ENCODE results near the gene MGAT4B. TPM values are rescaled to one million over a fixed set of nuclear protein-coding genes. Genes with fewer than 3 reads are reported as not detected.

Gene MGAT4B
- total RNA-seq, 1 experiment from 2014 or later: 148 TPM

- Histone ChIP-seq H2AFZ (ENCODE audit: low read depth, low read length, poor library complexity, severe bottlenecking) (no peak overlapping the region), H3K27ac (ENCODE audit: low read depth, low read length) (no peak overlapping the region), H3K9ac (ENCODE audit: low read length) (no peak overlapping the region), H3K4me1 (ENCODE audit: control insufficient read depth in 1 of 2, insufficient read depth in 2 of 2, low read length in 2 of 2) (no peaks in the 10 kb centered on the region), H3K27me3 (ENCODE audit: insufficient read depth, low read length) (no peaks in the 10 kb centered on the region), H3K79me2 (ENCODE audit: insufficient read depth, low read length) (peaks cover 30% of the 10 kb centered on the region), H3K4me2 (ENCODE audit: low read length) (no peak overlapping the region), H3K9me2 (ENCODE audit: insufficient read depth) (no peaks in the 10 kb centered on the region), H3K4me3 (replicated peaks in 1 of 2; ENCODE audit: low read depth in 1 of 2, low read length in 2 of 2) (no peak overlapping the region), H3K36me3 (ENCODE audit: control insufficient read depth in 1 of 2, insufficient read depth in 2 of 2, low read length in 2 of 2) (peaks cover 49 to 62% of the 10 kb centered on the region in 2 experiments), H3K9me3 (ENCODE audit: control insufficient read depth in 1 of 2, insufficient read depth in 1 of 2, low read depth in 1 of 2, low read length in 2 of 2) (no peaks in the 10 kb centered on the region), H4K20me1 (ENCODE audit: insufficient read depth) (peaks cover 4% of the 10 kb centered on the region; the same call in 1 of the 2 replicates)
- TF ChIP-seq POLR2AphosphoS5 (IDR thresholded peaks at IDR 0.05; ENCODE audit: low read depth, low read length) (no peak), POLR2A (IDR thresholded peaks at IDR 0.05; ENCODE audit: borderline replicate concordance, extremely low read depth, insufficient read depth, insufficient read length) (no peak), ZBTB33 (IDR thresholded peaks at IDR 0.05; ENCODE audit: extremely low read depth, insufficient replicate concordance, low read length) (no peak)
- ChIA-PET POLR2A (no interaction called here), RAD21 (ENCODE audit: low non-redundant PET in 1 of 2, low total read pairs in 2 of 2, uncharacterized antibody in 2 of 2, unreplicated experiment in 2 of 2) (no interaction called here), CTCF (no interaction called here)
- ATAC-seq (no peak), DNase-seq (ENCODE audit: low read depth, low spot score) (no peak)
- BruUV-seq (replicated peaks): no TSS peak
- intact Hi-C loops (cut with micrococcal nuclease): no loop called here
Measured at GRCh38 chr5:179833709-179834070, 27.0 kb upstream of the MGAT4B start.

DNA sequence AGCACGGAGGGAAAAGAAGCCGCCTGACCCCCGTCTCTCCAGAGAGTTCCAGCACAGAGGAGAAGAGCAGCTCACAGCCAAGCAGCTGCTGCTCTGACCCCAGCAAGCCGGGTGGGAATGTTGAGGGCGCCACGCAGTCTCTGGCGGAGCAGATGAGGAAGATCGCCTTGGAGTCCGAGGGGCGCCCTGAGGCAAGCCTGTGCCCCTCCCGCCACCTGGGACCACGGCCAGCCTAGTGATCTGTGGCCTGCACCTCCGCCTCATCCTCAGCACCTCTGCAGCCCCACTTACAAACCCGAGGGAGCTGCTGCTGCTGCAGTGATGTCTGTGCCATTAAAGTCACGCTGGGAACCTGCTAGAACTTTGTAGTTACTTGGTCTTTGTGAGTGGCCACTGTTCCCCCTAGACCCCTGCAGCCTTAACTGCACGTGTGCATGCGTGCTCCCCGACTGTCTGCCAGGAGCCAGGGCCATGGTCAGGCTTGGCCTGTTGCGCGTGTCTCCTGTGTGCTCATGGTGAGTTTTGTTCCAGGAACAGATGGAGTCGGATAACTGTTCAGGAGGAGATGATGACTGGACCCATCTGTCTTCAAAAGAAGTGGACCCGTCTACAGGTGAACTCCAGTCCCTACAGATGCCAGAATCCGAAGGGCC is 26.5 kb upstream of the MGAT4B start:
- H3K4me2 ChIP-seq (ENCODE audit: low read length): no peak overlapping the region
- H3K79me2 ChIP-seq (ENCODE audit: insufficient read depth, low read length): peaks cover 32% of the 10 kb centered on the region
- H3K27me3 ChIP-seq (ENCODE audit: insufficient read depth, low read length): no peaks in the 10 kb centered on the region
- H3K9me2 ChIP-seq (ENCODE audit: insufficient read depth): no peaks in the 10 kb centered on the region
- POLR2A ChIA-PET: interaction anchor here (1.4 kb wide), 1 partner anchor 11 kb away, joined by 5 read pairs; no protein-coding TSS in a partner anchor
- CTCF ChIA-PET: no interaction called here
- H3K4me1 ChIP-seq (ENCODE audit: control insufficient read depth in 1 of 2, insufficient read depth in 2 of 2, low read length in 2 of 2): no peaks in the 10 kb centered on the region
- no peak overlapping the region for H3K4me3 ChIP-seq (replicated peaks in 1 of 2; ENCODE audit: low read depth in 1 of 2, low read length in 2 of 2)
- H3K36me3 ChIP-seq (ENCODE audit: control insufficient read depth in 1 of 2, insufficient read depth in 2 of 2, low read length in 2 of 2): peaks cover 53 to 66% of the 10 kb centered on the region in 2 experiments
- H3K27ac ChIP-seq (ENCODE audit: low read depth, low read length): no peak overlapping the region
- no peak for DNase-seq (ENCODE audit: low read depth, low spot score)
- RAD21 ChIA-PET (ENCODE audit: low non-redundant PET in 1 of 2, low total read pairs in 2 of 2, uncharacterized antibody in 2 of 2, unreplicated experiment in 2 of 2): no interaction called here
- BruUV-seq (replicated peaks): no TSS peak
- TF ChIP-seq POLR2AphosphoS5 (IDR thresholded peaks at IDR 0.05; ENCODE audit: low read depth, low read length): no peak; the same call in 1 of the 2 replicates
- no peak for TF ChIP-seq MAX (IDR thresholded peaks at IDR 0.05)
- TF ChIP-seq, protein P1, sequence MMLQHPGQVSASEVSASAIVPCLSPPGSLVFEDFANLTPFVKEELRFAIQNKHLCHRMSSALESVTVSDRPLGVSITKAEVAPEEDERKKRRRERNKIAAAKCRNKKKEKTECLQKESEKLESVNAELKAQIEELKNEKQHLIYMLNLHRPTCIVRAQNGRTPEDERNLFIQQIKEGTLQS (IDR thresholded peaks at IDR 0.05): no peak
- no peak for TF ChIP-seq POLR2A (IDR thresholded peaks at IDR 0.05; ENCODE audit: borderline replicate concordance, extremely low read depth, insufficient read depth, insufficient read length)
- TF ChIP-seq YY1 (IDR thresholded peaks at IDR 0.05; ENCODE audit: extremely low read depth, insufficient replicate concordance, low read depth, low read length): no peak
- TF ChIP-seq JUND (IDR thresholded peaks at IDR 0.05): no peak
- TF ChIP-seq SRF (IDR thresholded peaks at IDR 0.05; ENCODE audit: low read depth): no peak
- no peak for TF ChIP-seq SIN3A (IDR thresholded peaks at IDR 0.05; ENCODE audit: low read depth)
- no peak for TF ChIP-seq CBX3 (IDR thresholded peaks at IDR 0.05; ENCODE audit: low read depth)
- no peak for TF ChIP-seq EZH2 (IDR thresholded peaks at IDR 0.05)
- TF ChIP-seq, protein P2, sequence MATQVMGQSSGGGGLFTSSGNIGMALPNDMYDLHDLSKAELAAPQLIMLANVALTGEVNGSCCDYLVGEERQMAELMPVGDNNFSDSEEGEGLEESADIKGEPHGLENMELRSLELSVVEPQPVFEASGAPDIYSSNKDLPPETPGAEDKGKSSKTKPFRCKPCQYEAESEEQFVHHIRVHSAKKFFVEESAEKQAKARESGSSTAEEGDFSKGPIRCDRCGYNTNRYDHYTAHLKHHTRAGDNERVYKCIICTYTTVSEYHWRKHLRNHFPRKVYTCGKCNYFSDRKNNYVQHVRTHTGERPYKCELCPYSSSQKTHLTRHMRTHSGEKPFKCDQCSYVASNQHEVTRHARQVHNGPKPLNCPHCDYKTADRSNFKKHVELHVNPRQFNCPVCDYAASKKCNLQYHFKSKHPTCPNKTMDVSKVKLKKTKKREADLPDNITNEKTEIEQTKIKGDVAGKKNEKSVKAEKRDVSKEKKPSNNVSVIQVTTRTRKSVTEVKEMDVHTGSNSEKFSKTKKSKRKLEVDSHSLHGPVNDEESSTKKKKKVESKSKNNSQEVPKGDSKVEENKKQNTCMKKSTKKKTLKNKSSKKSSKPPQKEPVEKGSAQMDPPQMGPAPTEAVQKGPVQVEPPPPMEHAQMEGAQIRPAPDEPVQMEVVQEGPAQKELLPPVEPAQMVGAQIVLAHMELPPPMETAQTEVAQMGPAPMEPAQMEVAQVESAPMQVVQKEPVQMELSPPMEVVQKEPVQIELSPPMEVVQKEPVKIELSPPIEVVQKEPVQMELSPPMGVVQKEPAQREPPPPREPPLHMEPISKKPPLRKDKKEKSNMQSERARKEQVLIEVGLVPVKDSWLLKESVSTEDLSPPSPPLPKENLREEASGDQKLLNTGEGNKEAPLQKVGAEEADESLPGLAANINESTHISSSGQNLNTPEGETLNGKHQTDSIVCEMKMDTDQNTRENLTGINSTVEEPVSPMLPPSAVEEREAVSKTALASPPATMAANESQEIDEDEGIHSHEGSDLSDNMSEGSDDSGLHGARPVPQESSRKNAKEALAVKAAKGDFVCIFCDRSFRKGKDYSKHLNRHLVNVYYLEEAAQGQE (IDR thresholded peaks at IDR 0.05; ENCODE audit: low read depth): no peak
- no peak for TF ChIP-seq TCF7L2 (IDR thresholded peaks at IDR 0.05; ENCODE audit: borderline replicate concordance, extremely low read depth, insufficient read depth, insufficient read length)
- no peaks in the 10 kb centered on the region for H3K9me3 ChIP-seq (ENCODE audit: control insufficient read depth in 1 of 2, insufficient read depth in 1 of 2, low read depth in 1 of 2, low read length in 2 of 2)
- H4K20me1 ChIP-seq (ENCODE audit: insufficient read depth): peaks cover 4% of the 10 kb centered on the region; the same call in 1 of the 2 replicates
- intact Hi-C loops (cut with micrococcal nuclease): no loop called here
- no peak for ATAC-seq
- H3K9ac ChIP-seq (ENCODE audit: low read length): no peak overlapping the region
- no peak overlapping the region for H2AFZ ChIP-seq (ENCODE audit: low read depth, low read length, poor library complexity, severe bottlenecking)

All from HCT116 (cell line).